UCSD-AML1 (cell line): ENCODE data around the gene ASNSD1.
"Not testable (repeated sequence)": the region's sequence is repeated elsewhere in the genome, so short reads cannot be mapped to it uniquely, and the experiment has no call there.

Experiments
- DNase-seq: peaks from one replicate; lab custom pipeline; 2025; ENCODE audit not compliant: unreplicated experiment; lab: John Stamatoyannopoulos, UW

Gene ASNSD1

DNA sequence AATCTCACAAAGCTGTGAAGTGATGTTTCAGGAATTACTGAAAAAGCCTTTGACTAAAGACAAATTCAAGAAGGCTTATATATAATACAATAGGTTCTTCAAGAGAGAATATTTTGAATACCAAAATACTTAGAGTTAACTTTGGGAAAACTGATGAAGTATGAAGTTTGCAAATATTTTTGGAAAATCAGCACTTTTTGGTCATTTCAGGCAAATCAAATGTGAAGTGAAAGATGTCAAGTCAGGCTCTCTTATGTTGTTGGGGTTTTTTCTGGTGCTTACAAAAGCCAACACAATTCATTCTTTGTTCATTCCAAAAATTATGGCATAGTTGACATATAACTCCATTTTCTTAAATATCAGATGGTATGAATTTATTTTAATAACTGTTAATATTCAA is 14.7 kb upstream of the ASNSD1 start:
- DNase-seq = no peak

DNA sequence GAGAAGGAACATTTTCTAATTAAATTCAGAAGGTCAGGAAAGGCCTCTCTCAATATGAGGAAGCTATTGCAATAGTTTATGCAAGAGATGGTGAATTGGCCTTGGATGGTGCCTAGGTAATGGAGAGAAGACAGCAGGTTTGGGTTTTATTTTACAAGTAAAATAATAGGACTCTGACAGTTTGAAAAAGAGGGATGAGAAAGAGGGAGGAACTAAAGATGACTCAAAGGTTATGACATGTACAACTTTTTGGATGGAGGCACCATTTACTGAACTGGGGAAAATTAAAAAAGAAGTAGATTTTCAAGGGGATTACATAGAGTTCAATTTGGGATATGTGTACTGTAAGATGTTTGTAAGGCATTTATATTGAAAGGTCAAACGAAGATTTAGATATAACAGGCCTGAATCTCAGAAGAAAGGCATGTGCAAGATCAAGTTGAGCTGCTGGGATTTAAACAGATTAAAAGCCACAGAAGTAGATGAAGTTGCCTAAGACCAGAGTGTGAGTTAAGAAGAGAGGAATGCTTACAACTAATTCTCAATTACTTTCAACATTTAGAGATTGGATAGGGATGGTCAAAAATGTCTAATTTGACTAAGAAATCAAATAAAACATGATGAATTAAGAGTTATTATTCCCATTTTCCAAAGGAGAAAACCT is 12.3 kb upstream of the ASNSD1 start:
- DNase-seq = no peak

DNA sequence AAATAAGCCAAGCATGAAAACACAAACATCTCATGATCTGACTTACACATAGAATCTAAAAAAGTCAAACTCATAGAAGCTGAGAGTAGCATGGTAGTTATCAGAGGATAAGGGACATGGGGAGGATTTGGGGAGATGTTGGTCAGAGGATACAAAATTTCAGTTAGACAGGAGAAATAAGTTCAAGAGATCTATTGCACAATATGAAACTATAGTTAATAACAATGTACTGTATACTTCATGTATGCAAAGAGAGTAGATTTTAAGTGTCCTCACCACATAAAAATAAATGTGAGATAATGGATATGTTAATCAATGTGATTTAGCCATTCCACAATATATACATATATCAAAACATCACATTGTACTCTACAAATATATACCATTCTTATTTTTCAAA is 10.0 kb upstream of the ASNSD1 start:
- DNase-seq = no peak

DNA sequence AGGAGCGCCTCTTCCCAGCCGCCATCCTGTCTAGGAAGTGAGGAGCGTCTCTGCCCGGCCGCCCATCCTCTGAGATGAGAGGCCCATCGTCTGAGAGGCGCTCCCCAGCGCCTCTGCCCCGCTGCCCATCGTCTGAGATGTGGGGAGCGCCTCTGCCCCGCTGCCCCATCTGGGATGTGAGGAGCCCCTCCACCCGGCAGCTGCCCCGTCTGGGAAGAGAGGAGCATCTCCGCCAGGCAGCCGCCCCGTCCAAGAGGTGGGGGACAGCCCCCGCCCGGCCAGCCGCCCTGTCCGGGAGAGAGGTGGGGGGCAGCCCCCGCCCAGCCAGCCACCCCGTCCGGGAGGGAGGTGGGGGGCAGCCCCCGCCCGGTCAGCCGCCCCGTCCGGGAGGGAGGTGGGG is 7.8 kb upstream of the ASNSD1 start:
- not testable (repeated sequence) for DNase-seq

DNA sequence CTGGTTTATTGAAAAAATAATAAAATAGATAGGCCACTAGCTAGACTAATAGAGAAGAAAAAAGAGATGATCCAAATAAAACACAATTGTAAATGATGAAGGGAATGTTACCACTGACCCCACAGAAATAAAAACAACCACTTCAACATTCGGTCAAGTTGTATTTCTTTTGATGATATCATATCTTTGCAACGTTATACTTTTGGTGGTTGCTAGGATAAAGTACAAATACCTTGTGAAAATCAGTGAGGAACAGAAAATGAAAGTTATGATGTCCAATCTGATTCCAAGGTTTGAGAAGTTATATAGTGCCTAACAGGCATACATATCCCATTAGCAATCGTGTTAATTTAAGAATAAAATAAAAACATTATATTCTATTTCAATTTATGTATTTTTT is 6.6 kb upstream of the ASNSD1 start:
- DNase-seq = no peak

DNA sequence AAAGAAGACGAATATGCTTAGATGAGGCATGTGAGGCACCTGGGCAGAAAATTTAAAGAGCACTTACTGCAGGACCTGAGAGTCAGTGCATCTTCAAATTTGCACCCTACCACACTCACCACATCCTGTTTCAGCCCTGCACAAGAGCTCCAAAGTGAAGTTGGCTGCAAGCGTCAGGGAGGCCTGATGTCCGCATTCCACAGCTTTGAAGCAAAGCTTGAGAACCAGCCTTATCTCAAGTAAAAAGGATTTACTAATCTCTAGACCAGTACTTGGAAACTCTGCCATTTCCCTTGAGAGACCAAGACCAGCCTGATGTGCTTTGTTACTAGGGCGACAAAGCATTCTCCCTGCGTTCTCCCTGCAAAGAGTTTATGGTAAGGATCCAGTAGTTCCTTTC is 3.4 kb upstream of the ASNSD1 start:
- peak; percentile 14 for DNase-seq

DNA sequence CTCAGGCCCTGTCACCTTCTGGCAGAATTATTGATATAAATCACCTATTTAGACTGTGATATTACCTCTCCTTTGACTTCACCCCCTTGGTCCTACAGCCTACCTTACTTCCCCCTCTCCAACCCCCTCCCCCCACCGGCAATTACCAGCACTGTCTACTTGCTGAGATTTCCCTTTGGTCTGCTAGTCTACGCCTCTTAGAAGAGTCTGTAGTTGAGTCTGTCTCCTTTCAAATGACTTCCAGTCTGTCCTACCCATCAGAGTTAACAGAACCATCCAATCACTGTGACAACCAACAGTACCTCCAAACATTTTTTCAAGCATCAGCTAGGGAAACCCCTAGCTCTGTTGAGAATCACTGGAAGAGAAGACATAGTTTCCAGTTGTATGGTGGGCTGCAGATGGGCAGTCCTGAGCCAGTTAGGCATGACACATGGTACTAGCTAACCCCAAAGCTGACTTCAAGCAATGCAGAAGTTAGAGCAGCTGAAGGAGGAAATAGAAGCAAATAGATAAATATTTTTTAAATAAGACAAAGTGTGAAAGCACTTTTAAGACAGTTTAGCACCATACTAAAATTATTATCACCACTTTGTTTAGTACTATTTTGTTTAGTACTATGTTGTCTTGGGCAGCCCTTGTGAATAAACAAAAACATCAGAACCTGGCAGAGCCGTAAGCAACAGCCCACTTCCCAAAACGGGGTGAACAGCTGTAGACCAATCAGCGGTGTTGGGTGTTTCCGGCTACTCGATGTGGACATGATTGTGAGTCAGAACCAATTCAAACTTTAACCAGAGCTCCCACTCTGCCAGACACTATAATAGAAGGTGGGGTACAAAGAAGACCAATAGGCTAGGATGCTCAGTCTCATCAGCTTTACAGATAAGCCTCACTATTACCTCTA is 2.7 kb upstream of the ASNSD1 start:
- peak; percentile 7 for DNase-seq

DNA sequence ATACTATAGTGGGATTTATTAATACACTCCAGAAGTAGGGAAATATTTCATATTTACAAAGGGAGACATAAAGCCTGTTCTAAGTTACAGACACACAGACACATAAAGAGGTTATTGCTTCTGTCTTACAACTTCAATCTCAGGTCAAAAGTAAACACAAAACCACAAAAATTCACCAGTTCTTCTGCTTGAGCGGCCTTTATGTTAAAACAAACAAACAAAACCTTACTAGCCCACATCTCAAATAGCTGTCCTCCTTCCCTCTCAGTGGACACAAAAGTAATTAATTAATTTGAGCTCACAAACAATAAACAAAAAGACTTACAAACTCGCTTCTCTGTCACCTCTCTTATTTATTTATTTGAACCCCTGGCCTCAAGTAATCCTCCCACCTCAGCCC is 1.5 kb upstream of the ASNSD1 start:
- no peak for DNase-seq

DNA sequence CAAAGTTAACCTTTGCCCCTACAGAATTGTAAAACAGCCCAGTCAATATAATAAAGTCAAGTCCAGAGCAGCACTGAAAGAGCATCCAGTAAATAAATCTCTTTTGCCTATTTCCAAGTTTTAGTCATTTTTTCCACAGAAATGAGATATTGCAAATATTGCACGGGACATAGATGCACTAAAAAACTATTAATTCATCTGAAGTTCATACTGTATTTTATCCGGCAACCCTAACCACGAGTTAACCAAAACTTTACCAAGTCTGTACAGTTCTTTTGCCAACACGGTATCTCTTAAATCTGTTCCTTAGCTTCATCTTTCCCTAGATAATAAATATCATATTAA is 484 bp upstream of the ASNSD1 start:
- DNase-seq = no peak

DNA sequence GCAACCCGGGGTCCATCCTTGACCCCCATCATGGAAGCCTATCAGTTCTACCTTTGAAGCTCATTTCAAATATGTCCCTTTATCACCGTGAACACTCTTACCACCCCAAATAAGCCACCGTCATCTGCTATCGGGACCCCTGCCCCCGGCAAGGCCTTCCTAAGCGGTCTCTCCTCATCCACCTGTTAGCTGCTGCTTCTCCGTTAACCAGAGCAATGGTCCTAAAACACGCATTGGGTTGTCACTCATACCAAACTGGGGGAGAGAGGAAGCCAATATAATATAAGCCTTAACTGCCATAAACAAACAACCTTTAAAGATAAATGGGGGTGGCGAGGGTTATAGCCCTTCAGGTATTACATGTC is 680 bp downstream of the ASNSD1 start:
- DNase-seq = peak; percentile 28

DNA sequence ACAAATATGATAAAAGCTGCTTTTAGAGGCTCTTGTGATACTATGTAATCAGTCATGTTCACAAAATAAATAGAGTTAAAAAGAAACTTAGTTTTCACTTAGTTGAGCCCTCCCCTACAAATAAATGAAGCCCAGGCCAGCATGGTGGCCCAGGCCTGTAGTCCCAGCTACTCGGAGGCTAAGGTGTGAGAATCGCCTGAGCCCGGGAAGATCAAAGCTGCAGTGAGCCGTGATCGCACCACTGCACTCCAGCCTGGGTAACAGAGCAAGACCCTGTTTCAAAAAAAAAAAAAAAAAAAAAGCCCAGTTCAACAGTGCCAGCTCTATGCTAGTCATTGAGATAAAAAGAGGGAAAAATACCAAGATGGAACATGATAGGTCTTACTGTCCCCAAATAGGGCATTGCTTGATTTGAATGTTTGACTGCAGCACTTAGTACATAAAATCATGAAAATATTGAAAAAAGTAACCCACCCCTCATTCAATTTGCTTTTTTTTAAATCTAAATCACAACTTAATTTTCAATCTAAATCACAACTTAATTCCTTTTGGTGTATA is 1.5 kb downstream of the ASNSD1 start:
- no peak for DNase-seq

DNA sequence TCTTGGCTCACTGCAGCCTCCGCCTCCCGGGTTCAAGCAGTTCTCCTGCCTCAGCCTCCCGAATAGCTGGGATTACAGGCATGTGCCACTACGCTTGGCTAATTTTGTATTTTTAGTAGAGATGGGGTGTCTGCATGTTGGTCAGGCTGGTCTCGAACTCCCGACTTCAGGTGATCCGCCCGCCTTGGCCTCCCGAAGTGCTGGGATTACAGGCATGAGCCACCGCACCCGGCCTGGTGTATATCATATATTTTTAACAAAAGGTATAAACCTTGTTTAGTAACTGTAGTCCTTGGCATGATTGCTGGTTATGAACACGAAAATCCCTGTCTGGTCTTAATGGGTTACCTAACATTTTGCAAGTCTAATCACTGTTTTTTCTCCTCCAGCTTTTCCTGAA is 2.1 kb downstream of the ASNSD1 start:
- not testable (repeated sequence) for DNase-seq

DNA sequence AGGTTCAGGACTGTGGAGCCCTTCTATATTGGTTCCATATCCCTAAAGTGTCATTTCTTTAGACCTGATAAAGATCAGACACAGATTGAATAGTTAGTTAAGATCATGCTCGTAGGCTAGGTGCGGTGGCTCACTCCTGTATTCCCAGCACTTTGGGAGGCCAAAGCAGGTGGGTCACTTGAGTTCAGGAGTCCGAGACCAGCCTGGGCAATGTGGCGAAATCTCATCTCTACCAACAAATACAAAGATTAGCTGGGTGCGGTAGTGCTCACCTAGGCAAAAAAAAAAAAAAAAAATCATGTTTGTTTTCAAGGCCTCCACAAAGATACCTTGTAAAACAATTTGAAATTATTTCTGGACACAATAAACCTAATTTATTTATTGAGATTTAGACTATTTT is 8.7 kb downstream of the ASNSD1 start:
- no peak for DNase-seq

DNA sequence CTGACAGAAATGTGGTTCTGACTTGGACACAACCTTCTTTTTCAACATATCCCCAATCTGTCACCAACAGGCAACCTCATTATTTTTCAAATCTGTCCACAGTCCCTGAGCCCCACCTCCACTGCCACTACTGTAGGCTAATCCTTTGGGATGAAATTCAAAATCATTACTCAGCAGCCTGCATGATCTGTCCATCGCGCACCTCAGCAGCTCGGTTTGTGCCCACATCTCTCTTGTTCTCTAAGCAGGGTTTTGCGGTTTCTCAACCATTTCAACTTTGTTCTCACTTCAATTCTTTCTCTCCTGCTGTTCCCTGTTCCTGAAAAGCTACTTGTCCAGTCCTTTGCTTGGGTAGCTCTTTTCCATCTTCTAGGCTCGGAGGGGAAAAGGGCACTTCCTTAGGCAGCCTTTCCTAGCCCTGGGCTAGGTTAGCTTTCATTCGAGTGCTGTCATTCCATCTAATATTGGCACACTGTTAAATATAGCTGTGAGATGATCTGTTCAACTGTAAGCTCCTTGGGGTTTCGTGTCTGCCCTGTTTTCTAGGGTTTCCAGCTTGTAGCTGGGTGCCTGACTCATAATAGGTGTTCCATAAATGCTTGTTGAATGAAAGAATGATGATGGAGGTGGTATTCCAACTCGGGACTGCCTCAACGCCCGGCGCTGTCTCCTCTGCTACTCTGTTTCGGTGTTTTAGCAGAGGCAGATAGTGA is 12.6 kb downstream of the ASNSD1 start:
- no peak for DNase-seq

DNA sequence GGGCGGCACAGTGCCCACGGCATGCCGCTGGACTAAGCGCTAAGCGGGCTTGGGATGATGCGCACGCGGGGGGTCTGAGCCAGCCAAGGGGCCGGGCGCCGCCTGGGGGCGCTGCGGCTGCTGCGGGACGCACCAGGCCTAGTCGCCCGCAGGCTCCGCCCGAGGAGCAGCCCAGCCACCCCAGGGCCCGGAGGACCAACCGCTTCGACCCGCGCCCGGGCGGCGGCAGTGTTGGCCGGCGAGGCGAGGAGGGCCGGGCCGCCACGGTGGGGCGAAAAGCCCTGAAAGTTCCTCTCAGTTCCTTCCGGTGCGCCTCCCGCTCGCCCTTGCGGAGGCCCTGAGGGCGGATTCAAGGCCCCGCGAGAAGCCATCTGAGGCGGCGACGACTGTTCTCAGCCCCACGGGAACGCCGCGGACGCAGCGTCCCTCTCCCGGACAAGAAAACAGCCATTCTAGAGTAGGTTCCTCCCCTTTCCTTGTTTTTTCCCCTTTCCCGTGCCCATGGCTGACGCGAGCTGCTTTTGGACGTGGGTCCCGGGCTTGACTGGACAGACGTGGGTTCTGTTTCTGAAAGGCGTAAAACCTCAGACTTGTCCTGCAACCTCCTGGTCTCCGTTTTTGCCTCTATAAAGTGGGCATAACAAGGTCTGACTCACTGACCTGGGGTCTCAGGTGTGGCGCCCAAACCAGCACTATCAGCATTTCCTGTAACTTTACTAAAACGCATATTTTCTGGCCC is 13.3 kb downstream of the ASNSD1 start, which contains the start of gene ANKAR:
TSS of gene ANKAR (plus strand) at position 297 of the 739 bp plus-strand sequence. CDS start 1,821 bp downstream, outside the sequence.
- peak; percentile 95 for DNase-seq

DNA sequence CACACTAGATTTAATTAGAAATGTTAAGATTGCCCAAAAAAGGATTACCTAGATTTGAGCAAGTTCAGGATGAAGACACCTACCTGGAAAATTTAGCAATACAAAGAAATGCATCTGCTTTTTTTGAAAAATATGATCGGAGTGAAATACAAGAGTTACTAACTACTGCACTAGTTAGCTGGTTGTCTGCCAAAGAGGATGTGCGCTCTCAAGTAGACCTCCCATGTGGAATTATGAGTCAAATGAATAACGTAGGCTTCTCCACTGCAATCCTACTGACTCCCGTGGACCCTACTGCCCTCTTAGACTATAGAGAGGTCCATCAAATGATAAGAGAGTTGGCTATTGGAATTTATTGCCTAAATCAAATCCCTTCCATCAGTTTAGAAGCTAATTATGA is 15.2 kb downstream of the ASNSD1 start:
- DNase-seq = no peak

DNA sequence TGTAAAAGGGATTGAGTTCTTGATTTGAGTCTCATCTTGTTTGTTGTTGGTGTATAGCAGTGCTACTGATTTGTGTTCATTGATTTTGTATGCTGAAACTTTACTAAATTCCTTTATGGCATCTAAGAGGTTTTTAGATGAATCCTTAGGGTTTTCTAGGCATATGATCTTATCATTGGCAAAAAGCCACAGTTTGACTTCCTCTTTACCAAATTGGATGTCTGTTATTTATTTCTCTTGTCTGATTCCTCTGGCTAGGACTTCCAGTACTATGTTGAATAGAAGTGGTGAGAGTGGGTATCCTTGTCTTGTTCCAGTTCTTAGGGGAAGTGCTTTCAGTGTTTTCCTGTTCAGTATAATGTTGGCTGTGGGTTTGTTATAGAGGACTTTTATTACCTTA is 18.0 kb downstream of the ASNSD1 start:
- no peak for DNase-seq

DNA sequence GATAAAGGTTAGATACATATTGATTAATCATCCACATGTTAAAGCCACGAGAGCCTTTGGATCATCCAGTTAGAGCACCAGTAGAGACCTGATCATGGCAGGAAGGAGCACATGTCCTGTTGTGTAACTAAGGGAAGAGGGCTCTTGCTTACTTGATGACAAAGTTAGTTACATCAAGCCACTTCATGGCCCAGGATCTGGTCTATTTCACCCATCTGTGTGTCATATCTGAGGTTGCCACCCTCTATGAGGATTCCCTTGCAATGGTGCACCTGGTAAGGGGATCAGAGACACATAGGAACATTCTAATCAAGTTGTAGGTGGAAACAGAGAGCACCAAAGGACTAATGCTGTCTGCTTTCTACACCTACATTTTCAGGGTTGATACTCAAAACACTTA is 19.9 kb downstream of the ASNSD1 start:
- DNase-seq = no peak

DNA sequence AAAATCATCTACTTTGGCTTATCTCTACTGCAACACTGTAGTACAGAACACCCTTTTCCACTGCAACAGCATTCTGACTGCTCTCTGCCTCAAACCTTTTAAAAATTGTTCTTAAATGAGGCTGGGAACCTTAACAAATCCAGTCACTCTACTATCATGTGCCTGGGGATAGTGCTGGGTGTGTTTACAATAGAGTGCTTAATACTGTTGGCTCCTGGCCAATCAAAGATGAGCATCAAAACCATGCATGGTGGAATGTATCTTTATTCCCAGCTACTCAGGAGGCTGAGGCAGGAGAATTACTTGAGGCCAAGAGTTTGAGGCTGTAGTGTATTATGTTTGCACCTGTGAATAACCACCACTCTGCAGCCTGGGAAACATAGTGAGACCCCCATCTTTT is 20.6 kb downstream of the ASNSD1 start:
- no peak for DNase-seq

DNA sequence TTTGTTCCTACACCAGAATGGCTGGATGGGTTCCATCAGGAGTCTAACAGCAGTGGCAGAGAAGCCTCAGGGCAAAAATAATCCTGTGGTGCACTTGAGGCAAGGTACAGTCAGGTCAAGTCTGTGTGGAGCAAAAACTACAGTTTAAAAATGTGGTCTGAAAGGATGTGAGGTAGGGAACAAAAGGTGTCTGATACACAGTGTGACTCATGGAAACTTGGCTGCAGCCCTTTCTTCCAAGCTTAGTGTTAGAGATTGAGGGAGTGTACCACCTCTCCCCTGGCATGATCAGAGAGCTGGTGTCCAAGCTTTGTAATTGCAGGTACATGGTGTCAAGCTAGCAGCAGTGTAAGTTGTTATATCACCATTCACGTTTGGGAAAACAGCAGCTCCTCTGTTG is 22.1 kb downstream of the ASNSD1 start:
- no peak for DNase-seq

DNA sequence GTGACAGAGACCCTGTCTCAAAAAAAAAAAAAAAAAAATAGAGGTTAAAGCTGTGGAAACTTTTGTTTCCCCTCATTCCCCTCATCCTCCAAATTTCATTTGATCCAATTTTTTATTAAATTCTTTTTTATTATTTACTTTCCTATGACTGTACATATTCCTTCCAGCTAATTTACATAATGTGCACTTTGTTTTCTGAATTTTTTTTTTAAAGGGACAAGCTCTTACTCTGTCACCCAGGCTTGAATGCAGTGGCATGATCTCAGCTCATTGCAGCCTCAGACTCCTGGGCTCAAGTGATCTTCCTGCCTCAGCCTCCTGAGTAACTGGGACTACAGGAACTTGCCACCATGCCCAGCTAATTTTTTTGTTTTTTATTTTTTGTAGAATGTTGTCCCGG is 23.6 kb downstream of the ASNSD1 start:
- no peak for DNase-seq
